HepG2 (cell line): ENCODE data around the gene DUOXA1. TPM values are rescaled to one million over a fixed set of nuclear protein-coding genes. Genes with fewer than 3 reads are reported as not detected.

Experiments
- ATAC-seq: fragments of 200-7000 bp; cut with Tn5 transposase; 3 replicates; pipeline ENCODE4 v1.9.1; 2020; ENCODE audit warnings: mild to moderate bottlenecking, moderate library complexity
- BruUV-seq: library from RNA; stranded (reverse); fragments of 400-500 nt; replicated peaks from 2 replicates; lab custom pipeline; 2021; lab: Mats Ljungman, UMichigan
- CTCF ChIA-PET: fragments of 300-600 bp; formaldehyde crosslinking; extraction: SDS; loops from one replicate; lab custom pipeline; 2021; ENCODE audit warnings: low total read pairs, inconsistent platforms, low intra/inter-chr PET ratio; lab: Yijun Ruan, JAX
- POLR2A ChIA-PET: fragments of 350-600 bp; sonication (Branson Sonifier 250); formaldehyde crosslinking; loops from one replicate; lab custom pipeline; 2020; ENCODE audit warnings: antibody characterized with exemption, inconsistent platforms; lab: Yijun Ruan, JAX
- DNase-seq: peaks from one replicate; pipeline ENCODE4 v3.0.0-alpha.2; 2015; ENCODE audit warnings: low spot score
- FAIRE-seq: peaks from 3 replicates; lab custom pipeline; 2011; peaks lifted over from hg19 to GRCh38; lab: Jason Lieb, UNC
- H2AFZ ChIP-seq: one replicate; pipeline ENCODE4 v1.6.1; 2011; ENCODE audit warnings: low read length, inconsistent platforms
- H3K27ac ChIP-seq: fragments of 300-600 bp; 3 replicates; pipeline ENCODE4 v1.8.0; 2011; ENCODE audit warnings: mixed run types, mild to moderate bottlenecking, mixed read lengths, low read length, inconsistent platforms; ENCODE audit not compliant: insufficient read depth; ENCODE audit errors: extremely low read length
- H3K27me3 ChIP-seq, 2 experiments: fragments of 200-600 bp in 1 of 2; 2 replicates in 1 of 2; 3 replicates in 1 of 2; pipeline versions ENCODE4 v1.6.0 to v1.8.0; 2011; ENCODE audit warnings: low read length in 2 of 2, mild to moderate bottlenecking in 2 of 2, moderate library complexity in 2 of 2, inconsistent platforms in 1 of 2; ENCODE audit not compliant: insufficient read depth in 2 of 2, control insufficient read depth in 1 of 2
- H3K36me3 ChIP-seq, 2 experiments: fragments of 200-600 bp in 1 of 2; replicated peaks in 1 of 2; 2 replicates in 1 of 2; 3 replicates in 1 of 2; pipeline versions ENCODE4 v1.5.1 to v1.8.0; 2011; ENCODE audit warnings: low read length in 2 of 2, inconsistent platforms in 1 of 2; ENCODE audit not compliant: insufficient read depth in 2 of 2, control insufficient read depth in 1 of 2
- H3K4me1 ChIP-seq: 2 replicates; pipeline ENCODE4 v1.5.1; 2012; ENCODE audit warnings: low read length, inconsistent platforms; ENCODE audit not compliant: insufficient read depth
- H3K4me2 ChIP-seq: 2 replicates; pipeline ENCODE4 v1.6.0; 2011; ENCODE audit warnings: low read depth, low read length, inconsistent platforms
- H3K4me3 ChIP-seq, 3 experiments: fragments of 200-600 bp in 1 of 3; sonication (generic), shearing (Covaris generic) in 1 of 3; replicated peaks in 1 of 3; 2 replicates each; pipeline ENCODE4 v1.5.1; 2011 to 2016; ENCODE audit warnings: low read length in 3 of 3, inconsistent platforms in 2 of 3, low read depth in 2 of 3, mild to moderate bottlenecking in 2 of 3, control low read depth in 1 of 3, mixed read lengths in 1 of 3; ENCODE audit not compliant: insufficient read depth in 1 of 3
- H3K79me2 ChIP-seq: one replicate; pipeline ENCODE4 v1.6.1; 2011; ENCODE audit warnings: low read length, inconsistent platforms; ENCODE audit not compliant: insufficient read depth
- H3K9ac ChIP-seq: 2 replicates; pipeline ENCODE4 v1.6.0; 2011; ENCODE audit warnings: mild to moderate bottlenecking, low read depth, low read length, inconsistent platforms; ENCODE audit not compliant: insufficient read depth
- H3K9me3 ChIP-seq: 2 replicates; pipeline ENCODE4 v1.5.1; 2012; ENCODE audit warnings: mild to moderate bottlenecking, low read length
- H4K20me1 ChIP-seq: 2 replicates; pipeline ENCODE4 v1.6.0; 2011; ENCODE audit warnings: inconsistent platforms, mild to moderate bottlenecking, low read length, moderate library complexity; ENCODE audit not compliant: insufficient read depth
- KLF12 ChIP-seq: sonication (generic); formaldehyde crosslinking; IDR thresholded peaks from 2 replicates; pipeline ENCODE4 v1.4.0; 2020; ENCODE audit warnings: missing genetic modification reagents, borderline replicate concordance
- NR2F6 ChIP-seq, 2 experiments: IDR thresholded peaks; 2 replicates each; pipeline ENCODE4 v1.6.1; 2016; ENCODE audit warnings: antibody characterized with exemption in 1 of 2, mild to moderate bottlenecking in 1 of 2
- PAWR ChIP-seq: sonication (generic); formaldehyde crosslinking; IDR thresholded peaks from 2 replicates; pipeline ENCODE4 v1.4.0; 2020; ENCODE audit warnings: missing genetic modification reagents, mild to moderate bottlenecking, borderline replicate concordance
- SNAI1 ChIP-seq: sonication (generic); formaldehyde crosslinking; IDR thresholded peaks from 2 replicates; pipeline ENCODE4 v1.5.0; 2020; ENCODE audit warnings: mild to moderate bottlenecking, missing genetic modification reagents, borderline replicate concordance
- TERF1 ChIP-seq: sonication (generic); formaldehyde crosslinking; IDR thresholded peaks from 2 replicates; pipeline ENCODE4 v1.8.0; 2022; ENCODE audit warnings: mild to moderate bottlenecking, missing genetic modification reagents, moderate library complexity
- YEATS4 ChIP-seq: sonication (generic); formaldehyde crosslinking; IDR thresholded peaks from 2 replicates; pipeline ENCODE4 v1.4.0; 2020; ENCODE audit warnings: missing genetic modification reagents, borderline replicate concordance
- ZBTB1 ChIP-seq: sonication (generic); formaldehyde crosslinking; IDR thresholded peaks from 2 replicates; pipeline ENCODE4 v1.4.0; 2020; ENCODE audit warnings: missing genetic modification reagents, borderline replicate concordance
- ZNF276 ChIP-seq: sonication (generic); formaldehyde crosslinking; IDR thresholded peaks from 2 replicates; pipeline ENCODE4 v1.4.0; 2020; ENCODE audit warnings: mild to moderate bottlenecking, low read depth, missing genetic modification reagents
- ZNF337 ChIP-seq: sonication (generic); formaldehyde crosslinking; IDR thresholded peaks from 2 replicates; pipeline ENCODE4 v1.5.1; 2020; ENCODE audit warnings: missing genetic modification reagents, low read depth, mild to moderate bottlenecking, borderline replicate concordance
- ZSCAN29 ChIP-seq: sonication (generic); formaldehyde crosslinking; conservative IDR thresholded peaks from 2 replicates; pipeline ENCODE4 v1.4.0; 2020; ENCODE audit warnings: mild to moderate bottlenecking, missing genetic modification reagents
- WGBS: methylation state at CpG from one replicate; pipeline ENCODE4 v1.1.6; 2017; ENCODE audit warnings: low lambda C conversion rate; 5-methylcytosine and 5-hydroxymethylcytosine counted together
- in situ Hi-C: cut with HindIII; loops from 2 replicates; pipeline ENCODE4 v1.10.0; 2017; ENCODE audit warnings: low pct_unique_long_range_greater_than_20kb; ENCODE audit not compliant: extremely low pct_ligation_motif_present
- intact Hi-C: fragments of 100-400 bp; cut with micrococcal nuclease; formaldehyde crosslinking; loops from one replicate; pipeline ENCODE4 v1.10.0; 2022; ENCODE audit not compliant: unreplicated experiment
- polyA plus RNA-seq, 8 experiments: library from polyadenylated mRNA; depleted of rRNA in 3 of 8; stranded (reverse) in 7 of 8; unstranded in 1 of 8; fragments of >200 nt; fragmentation: Illumina TruSeq in 4 of 8; extraction: Trizol in 4 of 8; gene quantifications; 2 replicates each; pipeline versions ENCODE4 v1.2.1 to v1.2.3, GENCODE V29; 2011 to 2016; ENCODE audit warnings: low read depth in 4 of 8, missing spikeins in 1 of 8, mixed read lengths in 1 of 8; ENCODE audit not compliant: insufficient read depth in 1 of 8
- total RNA-seq, 5 experiments: library from RNA; depleted of rRNA; stranded (reverse); fragments of >200 nt; fragmentation: Illumina TruSeq; extraction: Trizol; gene quantifications; 2 replicates each; pipeline ENCODE4 v1.2.3, GENCODE V29; 2016; ENCODE audit warnings: low read depth in 1 of 5
- TF ChIP-seq, protein P1 (sequence below): sonication (generic); formaldehyde crosslinking; IDR thresholded peaks from 2 replicates; pipeline ENCODE4 v1.4.0; 2020; ENCODE audit warnings: missing genetic modification reagents
- TF ChIP-seq, protein P2 (sequence below): IDR thresholded peaks from 2 replicates; pipeline ENCODE4 v1.6.1; 2016; ENCODE audit warnings: missing compliant biosample characterization, missing genetic modification reagents, borderline replicate concordance

The DUOXA1 gene
- total and polyA plus RNA-seq, 2 of the 13 experiments (the other 11 are each of a cell fraction or from before 2014, with no cell fraction given) = not detected

- TF ChIP-seq, protein P1, sequence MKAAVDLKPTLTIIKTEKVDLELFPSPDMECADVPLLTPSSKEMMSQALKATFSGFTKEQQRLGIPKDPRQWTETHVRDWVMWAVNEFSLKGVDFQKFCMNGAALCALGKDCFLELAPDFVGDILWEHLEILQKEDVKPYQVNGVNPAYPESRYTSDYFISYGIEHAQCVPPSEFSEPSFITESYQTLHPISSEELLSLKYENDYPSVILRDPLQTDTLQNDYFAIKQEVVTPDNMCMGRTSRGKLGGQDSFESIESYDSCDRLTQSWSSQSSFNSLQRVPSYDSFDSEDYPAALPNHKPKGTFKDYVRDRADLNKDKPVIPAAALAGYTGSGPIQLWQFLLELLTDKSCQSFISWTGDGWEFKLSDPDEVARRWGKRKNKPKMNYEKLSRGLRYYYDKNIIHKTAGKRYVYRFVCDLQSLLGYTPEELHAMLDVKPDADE (CRISPR knock-in tag) = no peak
- TF ChIP-seq ZNF276 (no peak), TERF1 (CRISPR knock-in tag) (no peak), YEATS4 (CRISPR knock-in tag) (no peak), SNAI1 (CRISPR knock-in tag) (no peak)
- TF ChIP-seq, protein P2, sequence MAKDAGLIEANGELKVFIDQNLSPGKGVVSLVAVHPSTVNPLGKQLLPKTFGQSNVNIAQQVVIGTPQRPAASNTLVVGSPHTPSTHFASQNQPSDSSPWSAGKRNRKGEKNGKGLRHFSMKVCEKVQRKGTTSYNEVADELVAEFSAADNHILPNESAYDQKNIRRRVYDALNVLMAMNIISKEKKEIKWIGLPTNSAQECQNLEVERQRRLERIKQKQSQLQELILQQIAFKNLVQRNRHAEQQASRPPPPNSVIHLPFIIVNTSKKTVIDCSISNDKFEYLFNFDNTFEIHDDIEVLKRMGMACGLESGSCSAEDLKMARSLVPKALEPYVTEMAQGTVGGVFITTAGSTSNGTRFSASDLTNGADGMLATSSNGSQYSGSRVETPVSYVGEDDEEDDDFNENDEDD (CRISPR knock-in tag) = no peak
Observed at GRCh38 chr15:45143056-45143455, 13.4 kb upstream of the DUOXA1 start (continued).

- no peak overlapping the region for H3K9ac ChIP-seq
- no peak for FAIRE-seq
- no peak overlapping the region for H3K4me3 ChIP-seq
- H3K27me3 ChIP-seq = peaks cover 2 to 18% of the 10 kb centered on the region in 2 experiments; a peak in 2 of 5 replicates
- no peak for TF ChIP-seq ZBTB1
- no peak for TF ChIP-seq ZNF337 (CRISPR knock-in tag)
- no peak for TF ChIP-seq ZSCAN29 (CRISPR knock-in tag)
- TF ChIP-seq KLF12 (CRISPR knock-in tag) = no peak
- no peak for TF ChIP-seq PAWR (CRISPR knock-in tag)
- no peak for TF ChIP-seq NR2F6 (IDR thresholded peaks at IDR 0.05)
- TF ChIP-seq NR2F6 (CRISPR knock-in tag; IDR thresholded peaks at IDR 0.05) = no peak
- ChIA-PET POLR2A (no interaction called here), CTCF (no interaction called here)
- no peak overlapping the region for H3K27ac ChIP-seq
- 29% methylated on average over 4 of the region's 5 CpGs for WGBS
- in situ Hi-C loops = no loop called here
- H3K4me1 ChIP-seq = no peaks in the 10 kb centered on the region
- H3K9me3 ChIP-seq = no peaks in the 10 kb centered on the region
- no peaks in the 10 kb centered on the region for H4K20me1 ChIP-seq
- no TSS peak for BruUV-seq
- H3K4me2 ChIP-seq = no peak overlapping the region
- H3K79me2 ChIP-seq = no peaks in the 10 kb centered on the region
- no peak overlapping the region for H2AFZ ChIP-seq
- ATAC-seq = no peak
- intact Hi-C loops = no loop called here
- no peak for DNase-seq
- no peaks in the 10 kb centered on the region for H3K36me3 ChIP-seq
Observed at GRCh38 chr15:45141386-45141785, 11.7 kb upstream of the DUOXA1 start.
